DOHH2 (cell line): ENCODE results near the gene NAT8L.

Experiments used
- H3F3A ChIP-seq: fragments of 200-600 bp; sonication (generic), shearing (Covaris generic); 2 replicates; pipeline ENCODE4 v1.6.0; 2016; ENCODE audit warnings: antibody characterized with exemption, mild to moderate bottlenecking; ENCODE audit not compliant: control insufficient read depth, insufficient read depth
- H3K27ac ChIP-seq: fragments of 200-600 bp; sonication (generic); 2 replicates; pipeline ENCODE4 v1.5.1; 2014; ENCODE audit warnings: low read depth, mild to moderate bottlenecking, low read length, moderate library complexity
- H3K27me3 ChIP-seq: fragments of 200-600 bp; sonication (generic); 2 replicates; pipeline ENCODE4 v1.6.1; 2014; ENCODE audit warnings: mild to moderate bottlenecking, low read length, mixed read lengths; ENCODE audit not compliant: control insufficient read depth
- H3K36me3 ChIP-seq: fragments of 200-600 bp; sonication (generic); 2 replicates; pipeline ENCODE4 v1.6.1; 2014; ENCODE audit warnings: mild to moderate bottlenecking, low read length, moderate library complexity, mixed read lengths; ENCODE audit not compliant: control insufficient read depth
- H3K4me1 ChIP-seq: fragments of 200-600 bp; sonication (generic); 2 replicates; pipeline ENCODE4 v1.6.1; 2014; ENCODE audit warnings: mild to moderate bottlenecking, low read length, mixed read lengths; ENCODE audit not compliant: control insufficient read depth
- H3K4me2 ChIP-seq: fragments of 200-600 bp; sonication (generic); 2 replicates; pipeline ENCODE4 v1.6.0; 2014; ENCODE audit warnings: mild to moderate bottlenecking, low read length, moderate library complexity
- H3K4me3 ChIP-seq: fragments of 200-600 bp; sonication (generic); 2 replicates; pipeline ENCODE4 v1.5.1; 2014; ENCODE audit warnings: mild to moderate bottlenecking, low read length, mixed read lengths
- H3K79me2 ChIP-seq: fragments of 200-600 bp; sonication (generic); 2 replicates; pipeline ENCODE4 v1.6.1; 2014; ENCODE audit warnings: mild to moderate bottlenecking, low read length, mixed read lengths; ENCODE audit not compliant: control insufficient read depth
- H3K9me2 ChIP-seq: fragments of 200-600 bp; sonication (generic); replicated peaks from 2 replicates; pipeline ENCODE4 v1.6.1; 2014; ENCODE audit warnings: mild to moderate bottlenecking, low read length, mixed read lengths; ENCODE audit not compliant: control insufficient read depth
- H3K9me3 ChIP-seq: fragments of 200-600 bp; sonication (generic); 2 replicates; pipeline ENCODE4 v1.6.1; 2014; ENCODE audit warnings: antibody characterized with exemption, low read length, mixed read lengths; ENCODE audit not compliant: control insufficient read depth, insufficient read depth
- H4K20me1 ChIP-seq: fragments of 200-600 bp; sonication (generic); 2 replicates; pipeline ENCODE4 v1.6.0; 2014; ENCODE audit warnings: low read depth, mild to moderate bottlenecking, antibody characterized with exemption, low read length, moderate library complexity; ENCODE audit not compliant: control insufficient read depth, insufficient read depth
- CTCF ChIP-seq: fragments of 200-600 bp; sonication (generic); IDR thresholded peaks from one replicate; pipeline ENCODE4 v1.5.1; 2014; ENCODE audit warnings: antibody characterized with exemption, mild to moderate bottlenecking, low read depth, low read length; ENCODE audit not compliant: poor library complexity, severe bottlenecking
- EZH2phosphoT487 ChIP-seq: fragments of 200-600 bp; sonication (generic); IDR thresholded peaks from 2 replicates; pipeline ENCODE4 v1.6.1; 2017; ENCODE audit warnings: borderline replicate concordance, mild to moderate bottlenecking, antibody characterized with exemption, low read length, moderate library complexity, mixed read lengths

Gene NAT8L

GRCh38 chr4:2082627-2083026 is 23.5 kb downstream of the NAT8L start:
- no peaks in the 10 kb centered on the region for H3K9me3 ChIP-seq
- no peaks in the 10 kb centered on the region for H3K79me2 ChIP-seq
- H3K27ac ChIP-seq, result no peak overlapping the region
- no peaks in the 10 kb centered on the region for H3K4me1 ChIP-seq
- no peaks in the 10 kb centered on the region for H3F3A ChIP-seq
- no peak overlapping the region for H3K4me3 ChIP-seq
- H3K27me3 ChIP-seq, result peaks cover 6% of the 10 kb centered on the region; the same call in 1 of the 2 replicates
- H3K9me2 ChIP-seq, result no peaks in the 10 kb centered on the region
- no peak for TF ChIP-seq EZH2phosphoT487
- no peak for TF ChIP-seq CTCF
- H3K36me3 ChIP-seq, result no peaks in the 10 kb centered on the region
- H3K4me2 ChIP-seq, result no peak overlapping the region
- H4K20me1 ChIP-seq, result no peaks in the 10 kb centered on the region

GRCh38 chr4:2083116-2083825 is 24.1 kb downstream of the NAT8L start:
- Histone ChIP-seq H3K9me3 (no peaks in the 10 kb centered on the region), H4K20me1 (no peaks in the 10 kb centered on the region), H3K27ac (no peak overlapping the region), H3F3A (no peaks in the 10 kb centered on the region), H3K79me2 (no peaks in the 10 kb centered on the region), H3K9me2 (no peaks in the 10 kb centered on the region), H3K27me3 (peaks cover 6% of the 10 kb centered on the region; the same call in 1 of the 2 replicates), H3K36me3 (no peaks in the 10 kb centered on the region), H3K4me2 (no peak overlapping the region), H3K4me3 (no peak overlapping the region), H3K4me1 (no peaks in the 10 kb centered on the region)
- TF ChIP-seq EZH2phosphoT487, result no peak
- no peak for TF ChIP-seq CTCF

- H3F3A ChIP-seq, result no peaks in the 10 kb centered on the region
- no peak overlapping the region for H3K4me2 ChIP-seq
- no peak for TF ChIP-seq EZH2phosphoT487
- no peak for TF ChIP-seq CTCF
- H3K27ac ChIP-seq, result no peak overlapping the region
- no peaks in the 10 kb centered on the region for H3K79me2 ChIP-seq
- H3K9me2 ChIP-seq, result no peaks in the 10 kb centered on the region
- no peaks in the 10 kb centered on the region for H4K20me1 ChIP-seq
- H3K4me3 ChIP-seq, result no peak overlapping the region
- H3K27me3 ChIP-seq, result peaks cover 6% of the 10 kb centered on the region; the same call in 1 of the 2 replicates
- no peaks in the 10 kb centered on the region for H3K36me3 ChIP-seq
- H3K9me3 ChIP-seq, result no peaks in the 10 kb centered on the region
- no peaks in the 10 kb centered on the region for H3K4me1 ChIP-seq
Observed at GRCh38 chr4:2083826-2084160, 24.7 kb downstream of the NAT8L start.
